GM10248 (cell line): ENCODE measurements around the gene HNRNPH1.
A peak's percentile ranks its signal among the peaks of the same experiment; 100 is the strongest.
"Not testable (repeated sequence)": the region's sequence is repeated elsewhere in the genome, so short reads cannot be mapped to it uniquely, and the experiment has no call there.

Source experiments
- CTCF ChIA-PET: fragments of 300-600 bp; sonication (Branson Sonifier 250); formaldehyde crosslinking; extraction: SDS; loops from one replicate; lab custom pipeline; 2021; ENCODE audit warnings: antibody characterized with exemption; lab: Yijun Ruan, JAX
- POLR2A ChIA-PET: fragments of 350-650 bp; sonication (Branson Sonifier 250); formaldehyde crosslinking; extraction: SDS; loops from one replicate; lab custom pipeline; 2020; ENCODE audit warnings: antibody characterized with exemption; lab: Yijun Ruan, JAX
- DNase-seq: peaks from one replicate; pipeline ENCODE4 v3.0.0; 2012; ENCODE audit errors: extremely low spot score
- CTCF ChIP-seq: IDR thresholded peaks from 2 replicates; pipeline ENCODE4 v1.5.1; 2012; ENCODE audit warnings: mild to moderate bottlenecking, low read depth; ENCODE audit errors: extremely low read depth, missing control alignments, control extremely low read depth

The HNRNPH1 gene, protein sequence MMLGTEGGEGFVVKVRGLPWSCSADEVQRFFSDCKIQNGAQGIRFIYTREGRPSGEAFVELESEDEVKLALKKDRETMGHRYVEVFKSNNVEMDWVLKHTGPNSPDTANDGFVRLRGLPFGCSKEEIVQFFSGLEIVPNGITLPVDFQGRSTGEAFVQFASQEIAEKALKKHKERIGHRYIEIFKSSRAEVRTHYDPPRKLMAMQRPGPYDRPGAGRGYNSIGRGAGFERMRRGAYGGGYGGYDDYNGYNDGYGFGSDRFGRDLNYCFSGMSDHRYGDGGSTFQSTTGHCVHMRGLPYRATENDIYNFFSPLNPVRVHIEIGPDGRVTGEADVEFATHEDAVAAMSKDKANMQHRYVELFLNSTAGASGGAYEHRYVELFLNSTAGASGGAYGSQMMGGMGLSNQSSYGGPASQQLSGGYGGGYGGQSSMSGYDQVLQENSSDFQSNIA

DNA sequence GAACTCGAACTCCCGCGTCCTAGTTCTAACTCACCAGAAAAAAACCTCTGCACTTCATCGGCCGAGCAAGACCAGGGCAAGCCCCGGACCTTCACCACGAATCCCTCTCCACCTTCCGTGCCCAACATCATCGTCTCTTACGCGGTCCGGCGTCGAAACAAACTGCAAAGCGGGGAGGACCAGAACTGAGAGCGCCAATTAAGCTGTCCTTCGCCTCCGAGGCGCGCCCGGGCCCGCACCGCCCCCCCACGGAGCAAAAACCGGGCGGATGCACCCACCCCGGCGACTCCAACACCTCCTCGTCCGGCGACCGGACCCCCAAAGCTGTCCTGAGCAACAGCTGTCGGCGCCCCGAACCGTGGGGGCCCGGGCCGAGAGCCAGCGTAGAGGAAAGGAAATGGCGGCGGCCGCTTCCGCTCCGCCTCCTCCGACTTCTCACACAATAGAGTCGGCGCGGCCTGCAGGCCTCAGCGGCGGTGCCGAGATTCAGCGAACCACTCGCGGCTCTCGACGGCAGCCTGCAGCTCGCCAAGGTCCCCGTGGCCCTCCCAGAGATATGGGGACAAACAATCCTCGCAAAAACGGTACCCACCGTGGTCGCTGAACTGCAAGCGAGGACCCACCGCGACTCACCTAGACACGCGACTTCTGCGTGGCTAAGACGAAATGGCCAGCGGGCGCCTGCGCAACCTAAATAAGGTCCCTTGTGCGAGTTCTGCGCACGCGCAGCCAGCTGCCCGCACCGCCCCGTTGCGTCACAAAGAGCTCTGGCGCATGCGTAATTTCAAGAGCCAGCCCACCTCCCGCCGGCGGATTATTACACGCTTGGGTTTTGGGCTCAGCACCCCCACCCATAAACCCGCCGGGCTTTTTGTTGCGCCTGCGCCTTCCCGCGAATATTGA, at the start of gene HNRNPH1:
HNRNPH1 (minus strand) TSS at position 669 of the 903 bp plus-strand sequence; CDS start at position 131, 538 bp downstream.
- CTCF ChIA-PET = interaction anchor here (0.6 to 2.7 kb wide), 14 partner anchors 8 to 140 kb away, joined by 3 to 23 read pairs (median 4); partner anchors contain the start of gene CBY3
- peak; percentile 99 for DNase-seq
- TF ChIP-seq CTCF = no peak
- POLR2A ChIA-PET = interaction anchor here (0.6 to 2.1 kb wide), 36 partner anchors 9 to 1499 kb away, joined by 3 to 74 read pairs (median 5); partner anchors contain the start of genes CBY3, MAML1, RUFY1 and SQSTM1

DNA sequence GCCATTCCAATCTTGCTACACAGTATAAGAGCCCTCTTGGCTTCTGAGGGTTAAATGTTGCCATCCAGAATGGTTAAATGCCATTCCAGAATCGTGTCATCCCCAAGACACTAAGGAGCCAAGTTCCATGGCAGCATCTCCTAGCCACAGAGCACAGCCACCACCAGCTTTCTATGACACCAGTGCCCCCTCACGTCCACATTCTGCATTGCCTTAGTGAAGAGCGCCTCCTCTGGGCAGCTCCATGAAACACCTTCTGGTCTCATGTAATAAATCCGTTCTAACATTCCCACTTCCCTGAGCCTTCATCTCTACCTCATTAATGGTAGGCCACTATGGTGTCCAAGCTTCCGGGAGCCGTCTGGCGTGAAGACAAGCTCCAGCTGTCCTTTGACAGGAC, 44.9 kb upstream of the HNRNPH1 start:
- DNase-seq = peak; percentile 51
- peak; percentile 65 for TF ChIP-seq CTCF
- POLR2A ChIA-PET = interaction anchor here (1.5 kb wide), 1 partner anchor 45 kb away, joined by 4 read pairs; the partner anchor contains the start of gene HNRNPH1
- CTCF ChIA-PET = interaction anchor here (0.8 to 2.5 kb wide), 10 partner anchors 8 to 501 kb away, joined by 3 to 17 read pairs (median 4); partner anchors contain the start of gene CBY3

DNA sequence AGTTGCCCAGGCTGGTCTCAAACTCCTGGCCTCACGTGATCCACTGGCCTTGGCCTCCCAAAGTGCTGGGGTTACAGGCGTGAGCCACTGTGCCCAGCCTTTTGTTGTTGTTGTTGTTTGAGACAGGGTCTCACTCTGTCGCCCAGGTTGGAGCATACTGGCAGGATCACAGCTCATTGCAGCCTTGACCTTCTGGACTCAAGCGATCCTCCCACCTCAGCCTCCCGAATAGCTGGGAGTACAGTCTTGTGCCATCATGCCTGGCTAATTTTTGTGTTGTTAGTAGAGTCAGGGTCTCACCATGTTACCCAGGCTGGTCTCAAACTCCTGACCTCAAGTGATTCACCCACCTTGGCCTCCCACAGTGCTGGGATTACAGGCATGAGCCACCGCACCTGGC, 38.2 kb upstream of the HNRNPH1 start:
- POLR2A ChIA-PET = interaction anchor here (1.9 kb wide), 1 partner anchor 38 kb away, joined by 5 read pairs; the partner anchor contains the start of gene HNRNPH1
- DNase-seq = not testable (repeated sequence)
- CTCF ChIA-PET = interaction anchor here (1.3 to 2.1 kb wide), 3 partner anchors 9 to 23 kb away, joined by 3 to 8 read pairs (median 5); no protein-coding TSS in a partner anchor

GRCh38 chr5:179658179-179658856, 34.8 kb upstream of the HNRNPH1 start:
- POLR2A ChIA-PET, DNase-seq, CTCF ChIA-PET: not testable (repeated sequence)

GRCh38 chr5:179657302-179658178, 34.1 kb upstream of the HNRNPH1 start:
- DNase-seq, POLR2A ChIA-PET, CTCF ChIA-PET: not testable (repeated sequence)

DNA sequence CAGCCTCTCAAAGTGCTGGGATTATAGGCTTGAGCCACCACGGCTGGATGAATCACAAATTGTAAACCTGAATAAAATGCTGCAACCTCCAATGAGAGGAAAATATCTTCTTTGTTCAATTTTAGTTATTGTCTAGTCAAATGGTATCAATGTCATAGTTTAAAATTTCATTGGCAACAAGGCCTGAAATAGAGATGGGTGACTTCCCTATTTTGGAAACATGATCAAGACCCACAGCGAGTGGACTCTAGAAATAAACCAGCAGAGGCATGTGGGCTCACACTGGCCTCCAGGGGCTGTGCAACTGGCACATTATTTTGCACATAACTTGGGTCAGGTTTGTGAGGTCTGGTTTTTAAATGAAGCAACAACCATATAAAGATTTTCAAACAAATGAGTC, 29.7 kb upstream of the HNRNPH1 start:
- POLR2A ChIA-PET, DNase-seq: not testable (repeated sequence)

DNA sequence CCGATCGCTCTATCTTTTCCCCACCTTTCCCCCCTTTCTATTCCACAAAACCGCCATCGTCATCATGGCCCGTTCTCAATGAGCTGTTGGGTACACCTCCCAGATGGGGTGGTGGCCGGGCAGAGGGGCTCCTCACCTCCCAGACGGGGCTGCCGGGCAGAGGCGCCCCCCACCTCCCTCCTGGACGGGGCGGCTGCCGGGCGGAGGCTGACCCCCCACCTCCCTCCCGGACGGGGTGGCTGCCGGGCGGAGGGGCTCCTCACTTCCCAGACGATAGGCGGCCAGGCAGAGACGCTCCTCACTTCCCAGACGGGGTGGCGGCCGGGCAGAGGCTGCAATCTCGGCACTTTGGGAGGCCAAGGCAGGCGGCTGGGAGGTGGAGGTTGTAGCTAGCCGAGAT, 26.8 kb upstream of the HNRNPH1 start:
- CTCF ChIA-PET, DNase-seq: not testable (repeated sequence)
- POLR2A ChIA-PET = interaction anchor here (0.7 kb wide), 1 partner anchor 29 kb away, joined by 3 read pairs; no protein-coding TSS in a partner anchor

More for the DNA sequence above, 29.7 kb upstream of the HNRNPH1 start:
- CTCF ChIA-PET = not testable (repeated sequence)

DNA sequence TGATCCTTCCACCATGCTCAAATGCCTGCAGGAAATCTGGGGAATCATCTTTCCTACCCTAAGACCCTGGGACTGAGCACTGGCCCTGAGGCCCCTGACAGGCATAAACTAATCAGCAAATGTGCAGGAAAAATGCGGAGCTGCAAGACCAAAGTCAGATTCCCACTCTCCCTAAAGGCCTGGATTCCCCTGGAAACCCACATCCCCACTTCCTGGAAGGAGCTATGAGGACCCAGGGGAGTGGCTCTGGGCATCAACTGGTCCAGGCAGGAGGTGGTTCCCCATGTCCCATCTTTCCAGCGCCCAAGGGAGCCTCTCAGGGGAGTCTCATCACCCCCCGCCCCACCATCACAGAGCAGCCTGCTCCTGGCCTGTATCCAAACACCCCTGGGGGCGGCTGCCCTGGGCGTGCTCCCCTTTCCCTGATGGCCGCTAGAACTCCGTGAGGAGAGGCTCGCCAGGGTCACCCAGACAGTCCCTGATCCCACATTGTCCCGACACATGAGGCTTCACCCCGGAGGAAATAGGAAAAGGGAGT, 25.8 kb upstream of the HNRNPH1 start:
- DNase-seq, POLR2A ChIA-PET, CTCF ChIA-PET: not testable (repeated sequence)
